ENCODE data around the gene TMEM182.

The TMEM182 gene

DNA sequence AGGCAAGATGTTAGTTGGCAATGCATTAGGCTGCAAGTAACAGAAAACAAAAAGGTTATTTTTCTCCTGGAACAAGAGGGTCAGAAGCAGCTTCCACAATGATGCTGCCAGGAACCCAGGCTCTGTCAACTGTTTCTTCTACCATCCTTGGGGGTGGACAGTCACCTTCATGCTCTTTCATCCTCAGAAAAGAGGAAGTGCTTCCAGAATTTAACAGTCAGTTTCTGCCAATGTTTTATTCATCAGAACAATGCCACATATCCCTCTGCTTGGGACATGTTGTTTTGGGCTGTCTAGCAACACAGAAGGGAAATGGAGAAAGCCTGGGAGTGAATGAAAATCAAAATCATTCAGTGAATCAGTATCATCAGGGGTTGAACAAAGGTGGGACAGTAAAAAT is 7.1 kb downstream of the TMEM182 start:
- no peak for TF ChIP-seq CTCF (IDR thresholded peaks at IDR 0.05)

DNA sequence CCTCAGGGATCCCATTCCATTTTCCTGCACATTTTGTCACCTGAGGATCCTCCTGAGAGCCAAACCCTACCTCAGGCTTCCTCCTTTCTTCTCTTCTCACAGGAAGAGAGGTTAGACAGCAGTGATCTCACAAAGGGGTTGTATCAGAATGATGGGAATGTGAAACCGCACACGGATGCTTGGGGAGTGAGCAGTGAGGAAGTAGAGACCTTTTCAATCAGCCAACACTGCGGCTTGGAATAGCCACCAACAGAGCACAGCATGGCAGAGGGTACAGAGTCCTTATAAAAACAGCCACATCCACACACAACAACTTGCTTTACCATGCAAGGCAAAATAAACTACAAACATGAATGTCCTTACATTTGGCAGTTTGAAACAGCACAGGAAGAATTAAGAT is 8.7 kb downstream of the TMEM182 start:
- no peak for TF ChIP-seq CTCF (IDR thresholded peaks at IDR 0.05)

- no peak for TF ChIP-seq CTCF (IDR thresholded peaks at IDR 0.05)
Measured at GRCh38 chr2:102771114-102771513, 9.3 kb downstream of the TMEM182 start.

- TF ChIP-seq CTCF (IDR thresholded peaks at IDR 0.05), result no peak
Measured at GRCh38 chr2:102772659-102773058, 10.8 kb downstream of the TMEM182 start.

- no peak for TF ChIP-seq CTCF (IDR thresholded peaks at IDR 0.05)
Measured at GRCh38 chr2:102773149-102773705, 11.4 kb downstream of the TMEM182 start.

GRCh38 chr2:102778260-102778659 is 16.4 kb downstream of the TMEM182 start:
- no peak for TF ChIP-seq CTCF (IDR thresholded peaks at IDR 0.05)

DNA sequence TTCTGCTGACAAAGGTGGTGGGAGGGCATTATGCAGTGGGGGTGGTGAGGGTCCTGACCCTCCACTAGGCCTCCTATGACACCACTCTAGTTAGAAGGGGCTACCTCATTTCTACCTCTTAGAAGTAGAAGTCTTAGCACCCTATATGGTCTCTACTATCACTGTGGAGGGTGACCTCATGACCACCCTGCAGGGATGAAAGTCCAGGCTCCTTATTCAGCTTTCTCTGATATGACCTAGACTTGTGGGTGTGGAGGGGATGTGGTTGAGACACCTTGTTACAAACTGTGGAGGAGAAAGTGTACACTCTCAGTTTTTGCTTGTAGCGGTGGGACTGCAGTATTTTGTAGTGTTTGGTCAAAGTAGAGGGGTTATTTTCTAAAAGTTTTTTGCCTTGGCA is 18.6 kb downstream of the TMEM182 start:
- no peak for TF ChIP-seq CTCF (IDR thresholded peaks at IDR 0.05)

DNA sequence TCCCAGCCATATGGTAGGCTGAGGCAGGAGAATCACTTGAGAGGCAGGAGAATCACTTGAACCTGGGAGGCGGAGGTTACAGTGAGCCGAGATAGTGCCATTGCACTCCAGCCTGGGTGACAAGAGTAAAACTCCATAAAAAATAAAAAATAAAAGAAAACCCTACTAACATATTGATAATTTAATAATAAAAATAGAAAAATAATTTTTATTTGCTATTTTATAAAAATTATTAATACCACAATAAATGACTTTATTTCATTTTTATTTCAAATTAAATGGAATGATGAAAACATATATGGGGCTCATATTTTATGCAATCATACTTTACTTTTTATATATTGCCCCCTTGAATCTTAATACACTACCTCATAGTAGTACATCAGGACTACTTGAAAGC is 20.4 kb downstream of the TMEM182 start:
- TF ChIP-seq CTCF (IDR thresholded peaks at IDR 0.05), result no peak

All from LNCAP (cell line).